ENCODE results near the gene B4GALNT3.

Gene B4GALNT3

DNA sequence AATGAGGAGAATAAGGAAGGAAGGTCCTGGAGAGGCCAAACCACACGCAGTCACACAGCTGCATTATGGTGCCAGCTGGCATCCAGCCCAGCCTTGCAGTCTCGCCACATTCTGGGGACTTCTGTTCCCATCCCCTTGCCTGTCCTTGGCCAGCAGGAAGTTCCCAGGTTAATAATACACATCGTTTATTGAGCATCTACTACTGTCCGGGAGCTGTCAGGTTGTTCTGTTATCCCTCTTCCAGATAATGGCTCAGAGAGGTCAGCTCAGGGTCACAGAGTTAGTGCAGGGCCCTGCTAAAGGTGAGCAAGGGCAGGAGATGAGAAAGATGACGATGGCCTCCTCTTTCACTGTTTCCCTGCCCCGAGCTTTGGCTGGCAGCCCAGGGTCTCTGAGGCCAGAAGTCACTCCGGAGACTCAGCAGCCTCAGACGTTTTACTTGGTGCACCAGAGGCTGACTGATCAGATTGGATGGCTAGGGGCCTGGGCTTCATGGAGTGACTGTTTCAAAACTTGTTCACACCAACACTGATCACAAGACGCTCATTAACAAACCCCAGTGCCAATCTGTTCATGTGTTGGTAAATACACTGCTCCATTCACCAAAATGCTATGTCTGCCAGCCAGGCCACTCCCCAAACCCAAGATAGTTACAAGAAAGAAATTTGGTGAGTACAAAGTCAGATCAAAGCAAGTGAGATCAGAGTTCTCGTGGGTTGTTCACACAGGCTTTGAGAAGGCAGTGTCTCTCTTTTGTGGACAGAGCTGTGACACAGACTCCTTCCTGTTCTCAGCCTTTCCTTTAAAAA, 79.2 kb downstream of the B4GALNT3 start:
- DNase-seq (ENCODE audit: low read depth, low spot score): no peak

DNA sequence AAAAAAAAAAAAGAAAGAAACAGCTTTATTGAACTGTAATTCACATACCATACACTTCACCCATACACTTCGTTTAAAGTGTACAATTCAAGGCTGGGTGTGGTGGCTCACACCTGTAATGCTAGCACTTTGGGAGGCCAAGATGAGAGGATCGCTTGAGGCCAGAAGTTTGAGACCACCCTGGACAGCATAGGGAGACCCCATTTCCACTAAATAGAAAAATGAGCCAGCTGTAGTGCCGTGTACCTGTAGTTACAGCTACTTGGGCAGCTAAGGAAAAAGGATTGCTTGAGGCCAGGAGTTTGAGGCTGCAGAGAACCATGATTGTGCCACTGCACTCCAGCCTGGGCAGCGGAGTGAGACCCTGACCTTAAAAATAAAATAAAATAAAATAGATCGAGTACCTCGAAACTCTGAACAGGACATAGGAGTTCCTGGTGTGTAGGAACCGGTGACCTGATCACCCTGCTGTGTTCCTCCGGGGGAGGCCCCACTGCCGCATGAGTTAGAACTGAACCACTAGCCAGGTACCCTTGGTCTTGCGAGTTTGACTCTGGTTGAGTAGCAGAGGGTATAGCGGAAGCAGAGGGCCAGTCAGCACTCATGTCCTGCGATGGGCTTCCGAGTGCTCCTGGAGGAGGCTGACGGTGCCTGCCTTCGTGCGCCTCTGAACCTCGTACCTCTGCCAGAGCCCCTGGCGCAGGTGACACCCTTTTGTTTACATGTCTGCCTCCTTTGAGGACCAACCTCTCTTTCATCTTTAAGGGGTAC, 80.0 kb downstream of the B4GALNT3 start:
- DNase-seq (ENCODE audit: low read depth, low spot score): no peak

DNA sequence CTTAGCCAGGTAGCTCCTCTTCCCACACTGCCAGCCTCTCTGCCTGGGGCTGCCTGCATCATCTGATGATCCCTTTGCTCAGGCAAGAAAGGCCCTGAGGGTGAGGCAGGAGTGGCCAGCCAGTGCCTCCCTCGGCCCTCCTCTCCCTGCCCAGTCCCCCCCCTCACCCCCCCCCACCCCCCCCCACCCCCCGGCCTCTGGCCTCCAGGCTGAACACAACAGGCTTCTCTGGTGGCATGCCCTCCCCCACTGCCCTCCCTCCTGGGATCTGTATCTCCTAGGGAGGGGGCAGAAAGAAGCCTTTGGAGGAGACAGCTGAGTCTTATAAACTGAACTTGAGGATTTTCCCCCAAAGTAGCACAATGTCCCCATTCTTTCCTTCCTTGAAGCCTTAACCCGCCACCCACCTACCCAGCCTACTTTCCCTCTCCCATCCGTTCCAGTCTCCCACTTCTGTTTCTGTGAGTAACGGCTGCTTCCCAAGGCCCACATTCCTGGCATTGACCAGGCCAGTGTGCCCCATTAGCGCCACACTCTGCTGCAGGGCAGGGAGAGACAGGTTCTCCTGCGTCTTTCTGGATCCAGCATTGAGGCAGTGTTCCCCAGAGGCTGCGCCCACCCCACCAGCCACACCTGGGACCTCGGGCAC, 82.1 kb downstream of the B4GALNT3 start:
- no peak for DNase-seq (ENCODE audit: low read depth, low spot score)

DNA sequence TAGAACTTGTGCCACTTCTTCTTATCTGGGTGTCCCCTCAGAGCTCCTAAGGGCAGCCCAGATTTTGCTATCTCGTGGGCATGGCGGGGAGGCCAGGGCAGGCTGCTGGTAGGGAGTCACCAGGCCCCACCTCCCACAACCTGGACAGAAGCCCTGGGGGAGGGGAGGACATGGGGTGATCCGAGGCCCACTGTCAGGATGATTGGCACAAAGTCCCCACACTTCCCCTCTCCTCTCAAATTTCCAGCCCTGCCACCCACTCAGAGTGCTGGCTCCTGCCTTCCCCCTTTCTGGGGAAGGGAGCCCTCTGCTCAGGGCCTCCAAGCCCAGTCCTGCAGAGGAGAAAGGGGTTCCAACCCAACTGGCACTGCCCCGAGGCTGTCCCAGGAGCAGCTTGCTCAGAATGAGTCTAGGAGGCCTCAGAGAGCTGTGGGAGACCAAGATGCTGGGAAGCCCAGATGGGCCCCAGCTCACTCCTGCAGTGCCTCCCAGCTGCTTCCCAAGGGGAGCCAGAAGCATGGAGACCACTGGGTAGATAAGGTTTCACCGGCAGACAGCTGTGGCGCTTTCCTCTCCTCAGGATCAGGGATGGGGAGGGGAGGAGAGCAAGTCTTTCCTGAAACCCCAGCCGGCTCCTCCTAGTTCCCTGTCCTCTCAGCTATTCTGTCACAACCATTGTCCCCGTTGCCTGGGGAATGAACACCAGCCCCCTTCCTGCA, 82.8 kb downstream of the B4GALNT3 start:
- no peak for DNase-seq (ENCODE audit: low read depth, low spot score)

DNA sequence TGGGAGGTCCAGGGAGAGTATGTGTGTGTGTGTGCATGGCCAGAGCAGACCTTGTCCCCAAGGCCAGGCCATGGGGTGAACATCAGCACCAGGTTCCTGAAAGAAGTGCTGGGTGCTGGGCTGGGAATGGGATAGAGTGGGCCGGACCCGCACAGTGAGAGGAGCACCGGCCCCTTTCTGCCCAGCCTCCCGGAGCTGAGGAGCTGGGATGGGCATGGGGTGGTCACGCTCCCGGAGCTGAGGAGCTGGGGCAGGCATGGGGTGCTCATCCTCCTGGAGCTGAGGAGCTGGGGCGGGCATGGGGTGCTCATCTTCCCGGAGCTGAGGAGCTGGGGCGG, 83.3 kb downstream of the B4GALNT3 start:
- DNase-seq (ENCODE audit: low read depth, low spot score): no peak

DNA sequence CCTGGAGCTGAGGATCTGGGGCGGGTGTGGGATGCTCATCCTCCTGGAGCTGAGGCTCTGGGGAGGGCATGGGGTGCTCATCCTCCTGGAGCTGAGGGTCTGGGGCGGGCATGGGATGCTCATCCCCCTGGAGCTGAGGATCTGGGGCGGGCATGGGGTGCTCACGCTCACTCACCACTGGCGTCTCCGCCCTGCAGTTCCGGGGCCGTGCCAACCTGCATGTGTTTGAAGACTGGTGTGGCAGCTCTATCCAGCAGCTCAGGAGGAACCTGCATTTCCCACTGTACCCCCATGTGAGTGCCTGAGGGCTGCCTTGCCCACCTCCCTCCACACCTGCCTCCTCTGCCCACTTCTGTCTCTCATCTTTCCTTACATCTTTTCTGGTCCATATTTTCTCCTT, 84.4 kb downstream of the B4GALNT3 start:
- DNase-seq (ENCODE audit: low read depth, low spot score): no peak

DNA sequence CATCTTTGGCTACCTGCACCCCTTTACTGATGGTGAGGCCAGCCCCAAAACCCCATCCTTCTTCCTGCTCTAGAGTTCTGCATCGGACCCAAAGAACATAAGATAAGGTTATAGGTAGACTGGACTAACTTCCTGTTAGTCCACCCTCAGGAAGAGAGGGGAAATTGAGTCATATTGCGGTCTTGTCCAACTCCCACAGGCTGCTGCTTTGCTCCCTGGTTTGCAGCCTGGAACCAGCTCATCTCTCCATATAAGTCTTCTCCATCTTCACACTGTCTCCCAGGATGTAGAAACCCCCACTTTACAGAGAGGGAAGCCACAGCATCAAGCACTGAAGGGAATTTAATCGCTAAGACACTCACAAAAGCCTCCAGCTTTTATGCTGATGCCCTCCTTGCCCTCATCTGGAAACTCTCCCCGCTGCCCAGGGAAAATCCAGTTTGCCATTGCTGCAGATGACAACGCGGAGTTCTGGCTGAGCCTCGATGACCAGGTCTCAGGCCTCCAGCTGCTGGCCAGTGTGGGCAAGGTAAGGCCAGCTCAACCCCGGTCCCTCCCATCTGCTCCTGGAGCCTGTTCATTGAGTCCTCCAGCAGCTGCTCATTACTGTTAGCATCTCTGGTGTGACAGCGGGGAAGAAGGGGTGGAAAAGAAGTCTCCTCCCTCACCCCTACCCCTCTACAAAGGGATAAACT, 85.3 kb downstream of the B4GALNT3 start:
- DNase-seq (ENCODE audit: low read depth, low spot score): no peak

DNA sequence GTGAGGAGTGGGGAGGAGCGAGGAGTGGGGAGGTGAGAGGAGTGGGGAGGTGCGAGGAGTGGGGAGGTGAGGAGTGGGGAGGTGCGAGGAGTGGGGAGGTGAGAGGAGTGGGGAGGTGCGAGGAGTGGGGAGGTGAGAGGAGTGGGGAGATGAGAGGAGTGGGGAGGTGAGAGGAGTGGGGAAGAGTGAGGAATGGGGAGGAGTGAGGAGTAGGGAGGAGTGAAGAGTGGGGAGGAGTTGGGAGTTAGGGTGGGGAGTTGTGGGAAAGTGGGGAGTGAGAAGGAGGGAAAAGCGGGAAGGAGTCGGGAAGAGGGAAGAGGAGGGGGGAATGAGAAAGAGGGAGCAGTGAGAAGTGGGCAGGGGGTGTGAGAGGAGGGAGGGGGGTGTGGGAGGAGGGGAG, 86.1 kb downstream of the B4GALNT3 start:
- no peak for DNase-seq (ENCODE audit: low read depth, low spot score)

DNA sequence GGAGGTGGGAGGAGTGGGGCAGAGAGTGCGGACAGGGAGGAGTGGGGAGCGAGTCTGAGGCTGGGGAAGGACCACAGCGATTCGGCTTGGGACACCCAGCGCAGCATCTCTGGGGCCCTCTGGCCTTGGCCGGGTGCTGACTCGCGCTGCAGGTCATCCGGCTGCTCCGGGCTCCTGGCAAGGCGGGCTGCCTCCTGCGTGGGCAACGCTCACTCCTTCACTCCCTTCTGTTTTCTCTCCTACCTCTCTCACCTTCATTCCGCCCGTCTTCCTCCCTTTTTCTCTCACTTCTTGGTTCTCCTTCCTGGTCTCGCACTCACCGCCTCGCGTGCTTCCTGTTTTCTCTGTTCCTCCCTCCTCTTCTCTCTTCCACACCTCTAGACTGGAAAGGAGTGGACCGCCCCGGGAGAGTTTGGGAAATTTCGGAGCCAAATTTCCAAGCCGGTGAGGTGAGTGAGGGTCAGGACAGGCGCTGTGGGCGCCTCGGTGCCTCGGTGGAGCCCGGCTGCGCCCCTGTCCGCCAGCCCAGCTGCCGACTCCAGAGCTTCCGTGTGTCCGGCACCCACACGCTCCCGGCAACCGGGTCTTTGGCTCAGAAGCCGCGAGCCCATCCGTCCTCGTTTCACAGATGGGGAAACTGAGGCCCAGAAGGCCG, 86.7 kb downstream of the B4GALNT3 start:
- no peak for DNase-seq (ENCODE audit: low read depth, low spot score)

DNA sequence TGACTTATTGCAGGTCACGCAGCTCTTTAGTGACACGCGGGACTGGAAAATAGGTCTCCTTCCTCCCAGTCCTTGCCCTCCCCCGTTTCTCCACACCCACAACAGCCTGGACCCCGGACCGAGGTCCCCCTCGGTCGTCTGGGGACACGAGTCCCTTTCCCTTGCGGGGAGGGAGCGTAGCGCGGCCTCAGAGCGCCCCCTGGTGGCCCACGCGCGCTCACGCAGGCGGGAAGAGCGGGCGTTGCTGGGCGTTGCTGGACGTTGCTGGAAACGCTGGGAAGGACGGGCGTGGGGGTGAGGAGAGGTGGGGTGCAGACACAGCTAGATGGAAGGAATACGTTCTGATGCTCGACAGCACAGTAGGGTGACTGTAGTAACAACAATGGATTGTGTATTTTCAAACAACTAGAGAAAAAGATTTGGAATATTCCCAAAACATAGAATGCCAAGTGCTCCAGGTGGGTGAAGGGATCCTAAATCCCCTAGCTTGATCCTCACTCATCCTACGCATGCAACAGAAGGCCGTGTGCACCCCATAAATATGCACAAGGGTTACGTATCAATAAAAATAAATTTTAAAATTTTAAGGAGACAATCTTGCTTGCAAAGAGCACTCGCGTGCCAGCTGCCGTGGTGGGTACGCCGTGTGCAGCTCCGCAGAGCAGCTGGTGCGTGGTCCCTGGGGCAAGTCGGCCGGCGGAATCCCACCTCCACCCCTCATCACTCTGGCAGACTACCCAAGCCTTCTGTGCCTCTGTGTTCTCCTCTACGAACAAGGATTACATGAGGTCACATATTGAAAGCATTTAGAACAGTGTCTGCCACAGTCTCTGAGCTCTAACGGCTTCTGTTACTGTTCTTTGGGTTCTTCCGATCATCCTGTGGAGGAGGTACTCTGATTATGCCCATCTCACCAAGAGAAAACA, 87.4 kb downstream of the B4GALNT3 start:
- no peak for DNase-seq (ENCODE audit: low read depth, low spot score)

DNA sequence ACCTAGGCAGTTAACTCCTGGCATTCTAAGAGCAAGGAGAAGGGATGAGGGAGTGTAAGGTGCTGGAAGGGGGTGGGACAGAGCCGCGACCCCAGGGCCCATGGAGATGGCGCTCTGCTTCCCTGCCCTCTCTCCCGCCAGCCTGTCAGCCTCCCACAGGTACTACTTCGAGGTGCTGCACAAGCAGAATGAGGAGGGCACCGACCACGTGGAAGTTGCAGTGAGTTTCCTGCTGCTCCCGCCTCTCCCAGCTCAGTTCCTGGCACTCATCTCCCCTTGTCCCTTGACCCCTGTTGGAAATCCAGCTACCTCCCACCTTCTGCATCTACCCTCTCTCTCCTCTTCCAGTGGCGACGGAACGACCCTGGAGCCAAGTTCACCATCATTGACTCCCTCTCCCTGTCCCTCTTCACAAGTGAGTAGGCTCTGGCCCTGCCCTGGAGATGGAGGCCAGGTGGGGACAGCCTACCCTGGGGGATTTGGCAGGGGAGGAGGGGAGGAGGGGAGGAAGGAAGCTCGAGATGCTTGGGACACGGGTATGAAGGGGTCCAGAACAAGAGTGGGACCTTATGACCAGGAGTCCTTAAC, 88.2 kb downstream of the B4GALNT3 start:
- DNase-seq (ENCODE audit: low read depth, low spot score): no peak

DNA sequence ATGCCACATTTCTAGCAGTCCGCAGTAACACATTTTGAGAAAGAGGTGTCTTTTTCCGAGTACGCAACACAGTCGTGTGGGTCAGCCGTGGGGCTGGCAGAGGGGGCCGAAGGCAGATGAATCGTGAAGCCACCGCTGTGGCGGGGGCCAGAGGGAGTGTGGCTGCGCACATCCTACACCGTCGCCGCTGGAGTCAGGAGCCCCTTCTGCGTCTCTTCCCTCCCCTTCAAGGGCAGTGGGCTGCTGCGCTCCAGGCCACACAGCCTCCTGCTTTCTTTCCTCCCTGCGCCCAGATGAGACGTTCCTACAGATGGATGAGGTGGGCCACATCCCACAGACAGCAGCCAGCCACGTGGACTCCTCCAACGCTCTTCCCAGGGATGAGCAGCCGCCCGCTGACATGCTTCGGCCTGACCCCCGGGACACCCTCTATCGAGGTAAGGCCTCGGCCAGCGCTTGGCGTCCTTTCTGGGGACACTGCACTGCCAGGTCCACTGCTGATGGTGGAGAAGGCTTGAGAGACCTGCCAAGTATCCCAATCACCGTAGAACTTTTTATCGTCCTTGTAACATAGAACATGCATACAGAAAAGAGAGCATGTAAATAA, 89.8 kb downstream of the B4GALNT3 start:
- DNase-seq (ENCODE audit: low read depth, low spot score): no peak

DNA sequence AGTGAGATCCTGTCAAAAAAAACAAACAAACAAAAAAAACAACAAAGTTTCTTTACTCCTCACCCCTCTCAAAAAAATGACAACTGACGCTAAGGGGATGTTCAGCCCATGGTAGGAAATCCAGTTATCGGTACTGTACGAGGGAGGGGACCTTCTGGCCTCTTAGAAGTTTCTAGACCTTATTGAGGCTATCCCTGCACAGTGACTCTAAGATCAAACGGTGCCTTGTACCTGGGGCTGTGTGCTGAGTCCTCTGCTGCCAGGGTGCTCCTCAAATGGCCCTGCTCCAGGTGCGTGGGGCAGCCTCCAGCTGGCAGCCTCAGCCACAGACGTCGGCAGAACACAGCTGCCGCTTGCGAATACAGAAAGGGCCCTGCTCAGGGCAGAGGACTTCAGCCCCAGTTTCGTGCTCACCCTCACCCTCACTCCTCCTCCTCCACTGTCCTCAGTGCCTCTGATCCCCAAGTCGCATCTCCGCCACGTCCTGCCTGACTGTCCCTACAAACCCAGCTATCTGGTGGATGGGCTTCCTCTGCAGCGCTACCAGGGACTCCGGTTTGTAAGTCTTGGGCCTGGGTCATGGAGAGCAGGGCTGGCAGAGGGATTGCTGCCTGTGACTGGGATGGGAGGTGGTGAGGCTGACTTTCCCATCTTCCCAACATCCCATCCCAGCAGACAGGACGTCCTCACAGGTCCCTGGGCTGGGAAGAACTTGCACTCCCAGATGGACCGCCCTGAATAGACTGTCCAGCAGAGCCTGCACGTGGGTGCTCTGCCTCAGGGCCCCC, 90.9 kb downstream of the B4GALNT3 start:
- no peak for DNase-seq (ENCODE audit: low read depth, low spot score)

DNA sequence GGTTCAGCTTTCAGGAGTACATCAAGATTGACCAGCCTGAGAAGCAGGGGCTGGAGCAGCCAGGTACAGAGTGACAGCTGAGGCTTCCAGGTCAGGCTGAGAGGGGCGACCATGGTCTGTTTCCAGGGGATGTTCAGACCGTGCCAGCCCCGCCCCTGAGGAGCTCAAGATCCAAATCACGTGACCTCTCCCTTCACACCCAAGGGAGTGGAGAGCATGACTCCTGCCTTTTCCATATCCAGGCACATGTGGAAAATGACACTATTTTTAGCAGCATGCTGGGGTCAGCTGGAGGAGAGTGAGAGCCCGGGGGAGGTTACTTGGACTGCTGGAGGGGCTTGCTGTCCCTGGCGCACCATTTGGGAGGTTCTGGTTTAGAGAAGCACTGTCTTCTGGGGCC, 92.7 kb downstream of the B4GALNT3 start:
- DNase-seq (ENCODE audit: low read depth, low spot score): no peak

DNA sequence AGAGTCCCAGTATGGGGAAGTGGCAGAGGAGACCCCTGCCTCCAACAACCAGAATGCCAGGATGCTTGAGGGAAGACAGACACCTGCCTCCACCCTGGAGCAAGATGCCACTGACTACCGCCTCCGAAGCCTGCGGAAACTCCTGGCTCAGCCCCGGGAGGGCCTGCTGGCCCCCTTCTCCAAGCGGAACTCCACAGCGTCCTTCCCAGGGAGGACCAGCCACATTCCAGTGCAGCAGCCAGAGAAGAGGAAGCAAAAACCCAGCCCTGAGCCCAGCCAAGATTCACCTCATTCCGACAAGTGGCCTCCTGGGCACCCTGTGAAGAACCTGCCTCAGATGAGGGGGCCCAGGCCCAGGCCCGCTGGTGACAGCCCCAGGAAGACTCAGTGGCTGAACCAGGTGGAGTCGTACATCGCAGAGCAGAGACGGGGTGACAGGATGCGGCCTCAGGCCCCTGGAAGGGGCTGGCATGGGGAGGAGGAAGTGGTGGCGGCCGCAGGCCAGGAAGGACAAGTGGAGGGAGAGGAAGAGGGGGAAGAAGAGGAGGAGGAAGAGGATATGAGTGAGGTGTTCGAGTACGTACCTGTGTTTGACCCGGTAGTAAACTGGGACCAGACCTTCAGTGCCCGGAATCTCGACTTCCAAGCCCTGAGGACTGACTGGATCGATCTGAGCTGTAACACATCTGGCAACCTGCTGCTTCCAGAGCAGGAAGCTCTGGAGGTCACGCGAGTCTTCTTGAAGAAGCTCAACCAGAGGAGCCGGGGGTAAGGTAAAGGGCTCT, 93.7 kb downstream of the B4GALNT3 start:
- DNase-seq (ENCODE audit: low read depth, low spot score): no peak

DNA sequence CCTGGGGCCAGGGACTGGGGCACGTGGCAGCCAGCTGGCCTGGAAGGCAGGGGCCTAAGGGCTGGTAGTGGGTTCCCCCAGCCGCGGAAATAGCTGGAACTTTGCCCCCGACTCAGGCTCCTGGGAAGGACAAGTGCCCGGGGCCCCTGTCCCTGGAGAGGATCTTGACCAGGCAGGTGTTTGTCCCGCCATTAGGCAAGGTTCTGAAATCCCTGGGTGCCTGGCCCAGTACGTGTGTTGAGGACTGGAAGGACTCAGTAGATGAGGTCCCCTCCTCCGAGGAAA, 94.2 kb downstream of the B4GALNT3 start:
- no peak for DNase-seq (ENCODE audit: low read depth, low spot score)

DNA sequence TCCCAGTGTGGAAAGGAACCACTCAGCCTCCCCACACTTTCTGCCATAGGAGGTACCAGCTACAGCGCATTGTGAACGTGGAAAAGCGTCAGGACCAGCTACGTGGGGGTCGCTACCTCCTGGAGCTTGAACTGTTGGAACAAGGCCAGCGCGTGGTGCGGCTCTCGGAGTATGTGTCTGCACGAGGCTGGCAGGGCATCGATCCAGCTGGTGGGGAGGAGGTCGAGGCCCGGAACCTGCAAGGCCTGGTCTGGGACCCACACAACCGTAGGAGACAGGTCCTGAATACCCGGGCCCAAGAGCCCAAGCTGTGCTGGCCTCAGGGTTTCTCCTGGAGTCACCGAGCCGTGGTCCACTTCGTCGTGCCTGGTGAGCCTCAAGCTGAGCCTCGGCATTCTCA, 96.8 kb downstream of the B4GALNT3 start:
- DNase-seq (ENCODE audit: low read depth, low spot score): no peak

DNA sequence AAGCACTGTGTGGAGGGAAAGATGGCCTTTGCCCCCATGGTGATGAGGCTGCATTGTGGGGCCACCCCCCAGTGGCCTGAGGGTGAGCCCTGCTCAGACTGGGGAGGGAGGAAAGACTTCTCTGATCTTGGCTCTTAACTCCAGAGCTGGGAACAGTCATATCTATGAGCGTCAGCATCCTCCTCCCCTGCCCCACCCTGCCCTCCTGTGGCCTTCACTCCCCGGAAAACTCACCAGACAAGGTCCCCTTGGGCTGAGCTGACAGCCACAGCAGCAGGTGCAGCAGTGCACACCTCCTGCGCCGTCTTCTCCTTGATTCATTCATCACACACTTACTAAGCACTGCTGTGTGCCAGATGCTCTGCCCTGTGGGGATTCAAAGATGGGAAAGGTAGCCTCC, 98.8 kb downstream of the B4GALNT3 start:
- DNase-seq (ENCODE audit: low read depth, low spot score): no peak

All from brain pericyte (primary cell).